Medulla oblongata (tissue), 1 donor: ENCODE data around the gene ENTPD5.

Source experiments
- DNase-seq: peaks from one replicate; pipeline ENCODE4 v3.0.0-alpha.2; 2015; ENCODE audit errors: extremely low spot score

The ENTPD5 gene

GRCh38 chr14:74018586-74019407 lies at the start of gene ENTPD5, which contains the start of gene BBOF1:
Gene ENTPD5, minus strand, starts transcription at chr14:74019288. Its CDS starts 31,186 bp downstream, at chr14:73988102.
Gene BBOF1, plus strand, starts transcription at chr14:74019349. Its CDS starts 130 bp downstream, at chr14:74019479.
- DNase-seq = peak; percentile 92

DNA sequence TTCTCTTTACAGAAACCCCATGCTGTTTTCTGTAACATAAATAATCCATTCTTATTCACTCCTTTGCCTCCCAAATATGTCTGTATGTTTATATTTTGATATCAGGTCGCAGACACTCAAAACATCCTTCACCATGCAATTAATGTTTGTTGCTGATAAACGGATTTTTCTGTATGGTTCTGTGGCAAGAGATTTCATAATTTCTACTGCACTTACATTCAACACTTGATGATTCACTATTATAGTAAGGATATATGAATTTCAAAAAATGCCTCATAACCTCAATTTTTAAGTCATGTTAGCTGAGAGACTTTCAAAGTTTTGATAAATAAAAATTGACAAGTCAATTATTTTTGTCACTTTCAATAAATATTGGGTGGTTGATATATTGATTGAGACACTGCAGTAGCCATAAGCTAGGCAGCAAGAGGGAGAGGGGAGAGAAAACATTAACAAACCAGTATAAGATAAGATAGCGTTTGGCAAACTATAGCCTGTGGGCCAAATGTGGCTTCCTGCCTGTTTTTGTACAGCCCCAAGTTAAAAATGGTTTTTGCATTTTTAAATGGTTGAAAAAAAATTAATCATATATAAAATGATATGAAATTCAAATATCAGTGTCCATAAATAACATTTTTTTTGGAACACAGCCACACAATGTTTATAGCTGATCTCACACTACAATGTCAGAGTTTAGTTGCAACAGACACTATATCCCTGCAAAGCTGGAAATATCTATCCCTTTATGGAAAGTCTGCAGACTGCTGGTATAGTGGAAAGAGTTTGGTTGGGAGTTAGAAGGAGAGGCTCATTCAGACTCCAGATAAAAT lies 46.9 kb upstream of the ENTPD5 start:
- no peak for DNase-seq

- no peak for DNase-seq
Measured at GRCh38 chr14:74064883-74065282, 45.8 kb upstream of the ENTPD5 start.

- DNase-seq = no peak
Measured at GRCh38 chr14:74064426-74064825, 45.3 kb upstream of the ENTPD5 start.

GRCh38 chr14:74062809-74063150 lies 43.7 kb upstream of the ENTPD5 start:
- DNase-seq = no peak

- DNase-seq = no peak
Measured at GRCh38 chr14:74049876-74050495, 30.9 kb upstream of the ENTPD5 start.

DNA sequence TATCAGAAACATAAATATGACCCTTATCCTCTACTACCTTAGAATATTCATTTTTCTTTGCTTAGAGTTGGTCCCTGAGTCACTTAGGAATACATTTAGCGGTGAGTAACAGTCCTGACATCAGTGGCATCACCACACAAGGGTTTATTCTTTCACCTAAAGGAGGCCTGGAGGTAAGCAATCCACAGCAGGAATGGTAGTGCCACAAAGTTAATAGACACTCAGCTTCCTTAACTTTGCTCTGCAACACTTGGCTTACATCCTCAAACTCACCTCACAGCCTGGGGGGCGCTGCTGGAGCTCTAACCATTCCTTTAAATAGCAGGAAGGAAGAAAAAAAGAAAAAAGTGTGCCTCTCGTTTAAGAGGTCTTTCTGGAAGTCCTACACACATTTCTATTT lies 29.2 kb upstream of the ENTPD5 start:
- DNase-seq = no peak

- DNase-seq = no peak
Measured at GRCh38 chr14:74045522-74045921, 26.4 kb upstream of the ENTPD5 start.

GRCh38 chr14:74042296-74042695 lies 23.2 kb upstream of the ENTPD5 start:
- no peak for DNase-seq

DNA sequence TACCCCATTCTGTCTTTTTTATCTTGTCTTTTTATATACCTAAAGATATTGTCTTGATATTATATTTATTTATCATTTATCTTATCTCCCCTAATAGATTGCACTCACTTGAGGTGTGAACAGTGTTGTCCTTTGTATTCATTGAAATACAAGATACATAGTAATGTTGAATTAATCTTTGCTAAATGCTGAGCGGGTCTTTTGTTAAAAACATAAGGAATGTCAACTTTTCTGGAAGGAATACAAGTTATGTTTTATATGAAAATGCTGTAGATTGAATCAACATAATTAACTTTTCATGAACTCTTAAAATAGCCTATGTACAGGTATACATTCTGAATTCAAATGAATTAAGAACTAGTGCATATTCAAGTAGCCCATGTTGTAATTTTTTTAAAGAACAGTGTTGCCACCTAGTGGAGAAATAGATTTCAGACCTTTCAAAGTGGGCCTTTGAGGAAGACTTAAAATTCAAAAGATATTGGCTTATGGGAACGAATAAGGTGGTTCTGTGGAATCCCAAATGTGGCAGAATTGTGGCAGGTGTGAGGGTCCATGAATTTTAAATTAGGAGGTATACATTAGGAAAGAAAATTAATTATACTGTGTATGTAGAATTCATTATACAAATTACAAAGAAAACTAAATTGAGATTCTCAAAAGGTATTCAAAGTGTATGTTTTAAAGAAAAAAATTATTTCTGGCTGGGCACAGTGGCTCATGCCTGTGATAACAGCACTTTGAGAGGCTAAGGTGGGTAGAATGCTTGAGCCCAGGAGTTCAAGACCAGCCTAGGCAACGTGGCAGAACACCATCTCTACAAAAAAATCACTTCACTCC lies 19.2 kb upstream of the ENTPD5 start:
- peak; percentile 73 for DNase-seq

DNA sequence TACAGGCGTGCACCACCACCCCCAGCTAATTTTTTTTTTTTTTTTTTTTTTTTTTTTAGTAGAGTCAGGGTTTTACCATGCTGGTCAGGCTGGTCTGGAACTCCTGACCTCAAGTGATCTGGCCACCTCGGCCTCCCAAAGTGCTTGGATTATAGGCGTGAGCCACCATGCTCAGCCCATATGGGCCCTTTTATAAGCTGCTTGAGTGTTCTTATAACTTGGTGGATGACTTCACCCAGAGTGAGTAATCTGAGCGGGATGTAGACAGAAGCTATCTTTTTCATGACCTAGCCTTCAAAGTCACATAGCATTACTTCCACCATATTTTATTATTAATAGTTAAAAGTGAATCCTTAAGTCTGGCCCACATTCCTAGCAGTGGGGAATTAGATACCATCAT lies 16.5 kb upstream of the ENTPD5 start:
- no peak for DNase-seq

GRCh38 chr14:74034572-74034971 lies 15.5 kb upstream of the ENTPD5 start:
- DNase-seq = no peak

DNA sequence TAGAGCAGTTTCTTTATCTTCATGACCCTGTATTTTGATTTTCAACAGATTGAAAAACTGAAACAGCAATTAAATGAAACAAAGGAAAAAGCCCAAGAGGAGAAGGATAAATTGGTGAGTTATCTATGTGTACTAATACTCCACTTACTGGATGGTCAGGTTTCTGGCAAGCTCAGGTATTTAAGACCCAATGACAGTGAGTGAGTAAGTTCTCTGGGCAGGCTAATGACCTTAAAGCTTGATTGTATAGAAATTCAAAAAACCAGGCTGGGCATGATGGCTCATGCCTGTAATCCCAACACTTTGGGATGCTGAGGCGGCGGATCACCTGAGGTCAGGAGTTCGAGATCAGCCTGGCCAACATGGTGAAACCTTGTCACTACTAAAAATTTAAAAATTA lies 10.0 kb upstream of the ENTPD5 start:
- no peak for DNase-seq

DNA sequence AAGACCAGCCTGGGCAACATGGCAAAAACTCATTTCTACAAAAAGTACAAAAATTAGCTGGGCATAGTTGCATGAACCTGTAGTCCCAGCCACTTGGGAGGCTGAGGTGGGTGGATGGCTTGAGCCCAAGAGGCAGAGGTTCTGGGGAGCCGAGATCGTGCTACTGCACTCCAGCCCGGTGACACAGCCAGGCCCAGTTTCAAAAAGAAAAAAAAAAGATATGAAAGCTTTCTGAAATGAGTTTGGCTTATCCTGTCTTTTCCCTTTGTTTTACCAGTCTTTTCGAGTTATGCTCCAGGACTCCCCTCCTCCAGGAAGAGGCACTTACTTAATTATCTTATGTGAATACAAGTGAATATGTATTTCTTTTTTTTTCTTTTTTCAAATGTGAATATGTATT lies 3.3 kb upstream of the ENTPD5 start:
- no peak for DNase-seq

GRCh38 chr14:74019408-74020137 lies 485 bp upstream of the ENTPD5 start:
- peak; percentile 12 for DNase-seq

- DNase-seq = peak; percentile 32
Measured at GRCh38 chr14:74018174-74018585, 908 bp downstream of the ENTPD5 start.

DNA sequence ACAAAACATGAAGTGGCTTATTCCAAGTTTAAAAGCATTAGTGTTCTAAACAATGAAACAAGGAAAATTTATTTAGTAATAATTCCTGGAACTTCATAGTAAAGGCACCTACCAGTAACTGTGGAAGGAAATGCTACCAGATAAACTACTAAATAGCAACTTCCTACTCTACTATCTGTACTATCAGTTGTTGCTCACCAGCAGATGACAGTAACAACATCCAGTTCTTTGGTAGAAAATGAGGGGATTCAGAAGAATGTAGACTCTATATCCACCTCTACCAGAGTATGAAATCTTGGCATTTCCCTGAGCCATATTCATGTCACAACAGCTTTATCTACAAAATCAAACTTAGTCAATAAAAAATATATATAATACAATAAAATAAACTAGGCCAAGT lies 3.1 kb downstream of the ENTPD5 start:
- DNase-seq = no peak

GRCh38 chr14:74015176-74015575 lies 3.9 kb downstream of the ENTPD5 start:
- DNase-seq = no peak

DNA sequence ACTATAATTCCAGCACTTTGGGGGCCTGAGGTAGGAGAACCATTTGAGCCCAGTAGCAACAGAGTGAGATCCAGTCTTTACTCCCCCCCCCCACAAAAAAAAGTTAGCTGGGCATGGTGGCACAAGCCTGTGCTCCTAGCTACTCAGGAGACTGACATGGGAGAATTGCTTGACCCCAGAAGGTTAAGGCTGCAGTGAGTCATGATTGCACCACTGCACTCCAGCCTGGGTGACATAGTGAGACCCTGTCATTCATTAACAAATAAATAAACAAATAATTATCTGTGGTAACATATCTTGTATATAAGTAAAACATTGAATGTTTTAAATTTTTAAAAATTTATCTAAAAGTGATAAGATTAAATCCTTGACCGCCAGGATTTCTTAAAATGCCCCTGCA lies 4.8 kb downstream of the ENTPD5 start:
- no peak for DNase-seq

DNA sequence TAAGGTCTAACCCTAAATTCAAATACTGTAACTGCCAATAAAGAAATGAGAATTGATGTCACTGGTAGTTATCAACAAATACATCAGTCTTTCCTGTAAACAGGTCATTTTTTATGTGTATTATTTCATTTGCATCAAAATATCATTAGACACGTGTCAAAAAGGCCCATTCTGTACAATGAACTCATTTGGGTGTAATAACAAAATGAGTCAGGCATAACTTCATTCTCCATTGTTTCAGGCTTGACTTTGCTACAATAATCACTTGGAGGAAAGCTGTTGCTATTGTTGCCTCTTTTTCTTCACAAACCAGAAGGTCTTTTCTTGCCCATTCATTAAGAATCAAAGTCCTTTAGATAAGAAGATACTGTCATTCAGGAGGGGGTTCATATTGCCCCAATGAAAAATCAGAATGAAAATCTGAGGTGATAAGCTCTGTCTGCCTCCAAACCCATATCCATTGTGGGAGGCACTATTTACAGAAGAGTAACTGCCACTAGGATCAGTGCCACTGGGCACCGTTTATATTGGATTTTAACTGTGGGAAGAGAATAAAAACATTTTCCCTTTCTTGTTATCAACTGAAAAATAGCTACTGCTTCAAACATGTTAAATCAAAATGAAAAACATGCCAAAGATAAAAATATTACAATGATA lies 10.1 kb downstream of the ENTPD5 start:
- DNase-seq = no peak
